Astrocyte of the spinal cord (primary cell): ENCODE results near the gene TM9SF4.
"Not testable (repeated sequence)": the region's sequence is repeated elsewhere in the genome, so short reads cannot be mapped to it uniquely, and the experiment has no call there.

ENCODE experiments used
- DNase-seq: peaks from one replicate; pipeline ENCODE4 v3.0.0; 2011; ENCODE audit warnings: low read depth, low spot score
- H3K4me3 ChIP-seq: 2 replicates; pipeline ENCODE4 v1.5.1; 2011; ENCODE audit warnings: low read depth, mild to moderate bottlenecking, low read length, moderate library complexity
- in situ Hi-C: cut with HindIII; loops from 2 replicates; pipeline ENCODE4 v1.10.0; 2017; ENCODE audit warnings: low sequenced_read_pairs
- TF ChIP-seq, protein P1 (sequence below): IDR thresholded peaks from 2 replicates; pipeline ENCODE4 v1.5.1; 2012; ENCODE audit warnings: low read depth, mild to moderate bottlenecking, low read length, inconsistent platforms

TM9SF4 gene

DNA sequence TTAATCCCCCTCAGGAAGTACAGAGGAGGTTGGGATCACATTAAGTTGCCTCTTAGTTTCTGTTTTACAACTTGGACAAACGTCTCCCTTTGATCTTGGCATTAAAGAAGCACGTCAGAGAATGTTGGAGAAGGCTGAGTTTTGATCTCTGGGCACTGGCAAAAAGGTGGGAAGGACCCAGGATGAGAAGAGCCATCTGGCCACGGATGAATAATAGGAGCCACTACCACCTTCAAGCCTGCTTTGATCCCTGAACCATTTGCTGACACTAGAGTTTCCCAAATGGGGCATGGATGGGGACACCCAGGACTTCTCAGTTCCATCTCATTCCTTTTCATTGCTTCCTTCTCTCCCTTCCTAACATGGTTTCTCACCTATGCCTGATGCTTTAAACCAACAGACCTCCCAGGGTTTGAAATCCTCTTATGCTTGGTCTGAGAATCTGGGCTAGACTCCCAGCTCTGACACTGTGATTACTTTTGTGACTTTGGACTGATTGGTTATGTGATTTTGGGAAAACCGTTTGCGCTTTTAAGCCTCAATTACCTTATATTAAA lies 5.8 kb downstream of the TM9SF4 start:
- TF ChIP-seq, protein P1, sequence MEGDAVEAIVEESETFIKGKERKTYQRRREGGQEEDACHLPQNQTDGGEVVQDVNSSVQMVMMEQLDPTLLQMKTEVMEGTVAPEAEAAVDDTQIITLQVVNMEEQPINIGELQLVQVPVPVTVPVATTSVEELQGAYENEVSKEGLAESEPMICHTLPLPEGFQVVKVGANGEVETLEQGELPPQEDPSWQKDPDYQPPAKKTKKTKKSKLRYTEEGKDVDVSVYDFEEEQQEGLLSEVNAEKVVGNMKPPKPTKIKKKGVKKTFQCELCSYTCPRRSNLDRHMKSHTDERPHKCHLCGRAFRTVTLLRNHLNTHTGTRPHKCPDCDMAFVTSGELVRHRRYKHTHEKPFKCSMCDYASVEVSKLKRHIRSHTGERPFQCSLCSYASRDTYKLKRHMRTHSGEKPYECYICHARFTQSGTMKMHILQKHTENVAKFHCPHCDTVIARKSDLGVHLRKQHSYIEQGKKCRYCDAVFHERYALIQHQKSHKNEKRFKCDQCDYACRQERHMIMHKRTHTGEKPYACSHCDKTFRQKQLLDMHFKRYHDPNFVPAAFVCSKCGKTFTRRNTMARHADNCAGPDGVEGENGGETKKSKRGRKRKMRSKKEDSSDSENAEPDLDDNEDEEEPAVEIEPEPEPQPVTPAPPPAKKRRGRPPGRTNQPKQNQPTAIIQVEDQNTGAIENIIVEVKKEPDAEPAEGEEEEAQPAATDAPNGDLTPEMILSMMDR, result no peak
- H3K4me3 ChIP-seq, result no peak overlapping the region
- in situ Hi-C loops, result no loop called here
- no peak for DNase-seq

DNA sequence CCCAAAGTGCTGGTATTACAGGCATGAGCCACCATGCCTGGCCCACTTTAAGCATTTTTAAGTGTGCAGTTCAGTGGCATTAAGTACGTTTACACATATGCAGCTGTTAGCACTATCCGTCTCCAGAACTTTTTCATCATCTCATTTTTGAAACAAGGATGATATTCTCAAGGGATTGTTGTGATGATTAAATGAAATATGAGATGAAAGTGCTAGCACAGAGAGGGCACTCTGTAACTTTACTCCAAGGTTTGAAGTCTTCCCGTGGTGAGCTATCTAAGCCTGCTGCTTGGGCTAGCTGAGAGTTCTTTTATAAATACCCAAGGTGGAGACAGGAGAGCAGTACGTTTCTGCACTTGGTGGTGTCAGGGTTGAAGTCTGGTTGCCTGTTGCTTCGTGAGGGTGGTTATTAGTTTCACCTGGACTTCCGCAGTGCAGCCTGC lies 6.6 kb downstream of the TM9SF4 start:
- TF ChIP-seq, protein P1, result no peak

DNA sequence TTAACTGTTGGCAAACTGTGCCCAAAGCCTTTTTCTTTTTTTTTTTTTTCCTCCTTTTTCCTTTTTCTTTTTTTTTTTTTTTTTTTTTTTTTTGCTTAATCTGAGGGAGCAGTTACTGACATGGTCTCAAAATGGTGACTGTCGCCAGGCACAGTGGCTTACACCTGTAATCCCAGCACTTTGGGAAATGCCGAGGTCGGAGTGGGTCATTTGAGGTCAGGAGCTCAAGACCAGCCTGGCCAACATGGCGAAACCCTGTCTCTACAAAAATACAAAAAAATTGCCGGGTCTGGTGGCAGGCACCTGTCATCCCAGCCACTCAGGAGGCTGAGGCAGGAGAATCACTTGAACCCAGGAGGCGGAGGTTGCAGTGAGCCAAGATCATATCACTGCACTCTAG lies 7.3 kb downstream of the TM9SF4 start:
- DNase-seq, H3K4me3 ChIP-seq, in situ Hi-C loops: not testable (repeated sequence)

More for the DNA sequence above, 6.6 kb downstream of the TM9SF4 start:
- no peak overlapping the region for H3K4me3 ChIP-seq
- in situ Hi-C loops, result no loop called here
- DNase-seq, result peak; percentile 35

DNA sequence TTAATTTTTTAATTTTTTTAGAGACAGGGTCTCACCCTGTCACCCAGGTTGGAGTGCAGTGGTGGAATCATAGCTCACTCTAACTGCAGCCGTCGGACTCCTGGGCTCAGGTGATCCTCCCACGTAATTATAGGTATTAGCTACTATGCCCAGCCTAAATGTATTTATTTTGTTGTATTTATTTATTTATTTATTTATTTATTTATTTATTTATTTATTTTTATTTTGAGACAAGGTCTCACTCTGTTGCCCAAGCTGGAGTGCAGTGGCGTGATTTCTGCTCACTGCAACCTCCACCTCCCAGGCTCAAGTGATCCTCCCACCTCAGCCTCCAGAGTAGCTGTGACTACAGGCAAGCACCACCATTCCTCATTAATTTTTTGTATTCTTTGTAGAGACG lies 8.9 kb downstream of the TM9SF4 start:
- H3K4me3 ChIP-seq, DNase-seq, in situ Hi-C loops: not testable (repeated sequence)

DNA sequence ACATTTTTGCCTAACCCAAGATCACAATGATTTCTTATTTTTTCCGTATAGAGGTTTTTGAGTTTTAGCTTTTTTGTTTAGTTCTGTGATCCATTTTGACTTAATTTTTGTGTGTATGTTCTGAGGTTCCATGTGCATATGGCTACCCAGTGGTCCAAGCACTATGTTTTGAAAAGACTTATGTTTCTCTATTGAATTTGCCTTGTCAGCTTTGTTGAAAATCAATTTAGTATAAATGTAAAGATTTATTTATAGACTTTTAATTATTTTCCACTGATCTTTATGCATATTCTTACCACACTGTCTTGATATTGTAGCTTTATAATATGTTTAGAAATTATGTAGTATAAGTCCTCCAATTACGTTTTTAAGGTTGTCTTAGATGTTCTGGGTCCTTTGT lies 10.2 kb downstream of the TM9SF4 start:
- no peak for DNase-seq
- TF ChIP-seq, protein P1, result no peak
- in situ Hi-C loops, result no loop called here

DNA sequence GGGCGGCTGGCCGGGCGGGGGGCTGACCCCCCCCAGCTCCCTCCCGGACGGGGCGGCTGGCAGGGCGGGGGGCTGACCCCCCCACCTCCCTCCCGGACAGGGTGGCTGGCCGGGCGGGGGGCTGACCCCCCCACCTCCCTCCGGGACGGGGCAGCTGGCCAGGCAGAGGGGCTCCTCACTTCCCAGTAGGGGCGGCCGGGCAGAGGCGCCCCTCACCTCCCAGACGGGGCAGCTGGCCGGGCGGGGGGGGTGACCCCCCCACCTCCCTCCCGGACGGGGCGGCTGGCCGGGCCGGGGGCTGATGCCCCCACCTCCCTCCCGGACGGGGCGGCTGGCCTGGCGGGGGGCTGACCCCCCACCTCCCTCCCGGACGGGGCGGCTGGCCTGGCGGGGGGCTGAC lies 12.4 kb downstream of the TM9SF4 start:
- H3K4me3 ChIP-seq, in situ Hi-C loops, DNase-seq: not testable (repeated sequence)

More for the DNA sequence above, 10.2 kb downstream of the TM9SF4 start:
- H3K4me3 ChIP-seq, result no peak overlapping the region

DNA sequence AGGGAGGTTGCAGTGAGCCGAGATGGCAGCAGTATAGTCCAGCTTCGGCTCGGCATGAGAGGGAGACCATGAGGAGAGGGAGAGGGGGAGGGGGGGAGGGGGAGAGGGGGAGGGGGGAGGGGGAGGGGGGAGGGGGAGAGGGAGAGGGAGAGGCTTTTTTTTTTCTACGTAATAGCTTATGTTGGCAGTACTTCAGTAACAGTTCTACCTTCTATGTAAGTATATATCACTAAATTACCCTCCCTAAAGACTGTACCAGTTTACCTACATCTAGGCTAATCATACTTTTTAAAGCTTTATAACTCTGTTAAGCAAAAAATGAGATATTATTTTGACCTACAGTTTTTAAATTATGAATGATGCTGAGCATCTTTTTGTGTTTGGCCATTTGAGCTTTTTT lies 13.6 kb downstream of the TM9SF4 start:
- DNase-seq, result no peak
- no peak overlapping the region for H3K4me3 ChIP-seq
- in situ Hi-C loops, result no loop called here
- TF ChIP-seq, protein P1, result no peak

DNA sequence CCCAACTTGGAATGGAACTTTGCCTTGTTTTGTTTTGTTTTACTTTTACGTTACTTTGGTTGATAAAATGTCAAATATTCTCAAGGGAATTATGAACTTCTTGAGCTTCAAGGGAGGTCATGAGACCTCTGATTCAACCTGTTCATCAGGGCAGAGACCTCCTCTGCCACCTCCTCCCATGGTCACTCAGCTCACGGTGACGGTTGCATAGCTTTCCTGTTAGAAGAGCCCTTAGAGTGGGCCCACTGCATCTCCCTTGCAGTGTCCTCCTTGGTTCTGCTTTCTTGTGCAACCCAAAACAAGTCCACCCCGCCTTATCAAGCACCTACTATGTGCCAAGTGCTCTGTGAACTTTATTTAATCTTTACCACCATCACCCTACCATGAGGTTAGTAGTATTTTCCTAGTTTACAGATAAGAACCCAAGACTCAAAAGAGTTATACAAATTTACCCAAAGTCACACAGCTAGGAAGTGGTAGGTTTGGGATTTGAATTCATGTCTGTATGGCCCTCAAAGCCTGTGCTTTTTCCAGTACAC lies 15.5 kb downstream of the TM9SF4 start:
- no peak overlapping the region for H3K4me3 ChIP-seq
- no peak for DNase-seq
- TF ChIP-seq, protein P1, result no peak
- in situ Hi-C loops, result no loop called here
